ENCODE results near the gene ACTR2.
A peak's percentile ranks its signal among the peaks of the same experiment; 100 is the strongest.
"Not testable (repeated sequence)": the region's sequence is repeated elsewhere in the genome, so short reads cannot be mapped to it uniquely, and the experiment has no call there.

The ACTR2 gene

GRCh38 chr2:65227456-65228262, at the start of gene ACTR2:
Gene ACTR2, plus strand, starts transcription at chr2:65227831. Its CDS starts 79 bp downstream, at chr2:65227910.
- Histone ChIP-seq H3K36me3 (ENCODE audit: control insufficient read depth, insufficient read depth, low read length) (no peaks in the 10 kb centered on the region), H3K4me3 (ENCODE audit: low read length) (peak within 1 kb of the TSS; percentile 71), H3K27me3 (ENCODE audit: control insufficient read depth, insufficient read depth, low read length) (no peaks in the 10 kb centered on the region), H3K9me3 (ENCODE audit: control insufficient read depth, low read length) (no peaks in the 10 kb centered on the region), H3K9ac (ENCODE audit: low read length) (peak within 1 kb of the TSS; percentile 99), H3K4me1 (ENCODE audit: control insufficient read depth, insufficient read depth, low read length) (peaks cover 10% of the 10 kb centered on the region)

DNA sequence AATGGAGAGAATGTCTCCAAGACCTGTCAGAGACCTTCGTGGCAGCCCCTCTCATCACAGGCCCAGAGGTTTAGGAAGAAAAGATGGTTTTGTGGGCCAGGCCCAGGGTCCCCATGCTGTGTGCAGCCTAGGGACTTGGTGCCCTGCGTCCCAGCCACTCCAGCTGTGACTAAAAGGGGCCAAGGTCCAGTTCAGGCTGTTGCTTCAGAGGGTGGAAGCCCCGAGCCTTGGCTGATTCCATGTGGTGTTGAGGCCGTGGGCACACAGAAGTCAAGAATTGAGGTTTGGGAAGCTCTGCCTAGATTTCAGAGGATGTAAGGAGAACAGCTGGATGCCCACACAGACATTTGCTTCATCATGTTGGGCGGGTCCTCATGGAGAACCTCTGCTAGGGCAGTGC, 45.1 kb upstream of the ACTR2 start:
- Histone ChIP-seq H3K4me3 (ENCODE audit: low read length) (no peak overlapping the region), H3K9ac (ENCODE audit: low read length) (no peak overlapping the region), H3K4me1 (ENCODE audit: control insufficient read depth, insufficient read depth, low read length) (peaks cover 18% of the 10 kb centered on the region), H3K36me3 (ENCODE audit: control insufficient read depth, insufficient read depth, low read length) (no peaks in the 10 kb centered on the region), H3K9me3 (ENCODE audit: control insufficient read depth, low read length) (no peaks in the 10 kb centered on the region), H3K27me3 (ENCODE audit: control insufficient read depth, insufficient read depth, low read length) (no peaks in the 10 kb centered on the region)

DNA sequence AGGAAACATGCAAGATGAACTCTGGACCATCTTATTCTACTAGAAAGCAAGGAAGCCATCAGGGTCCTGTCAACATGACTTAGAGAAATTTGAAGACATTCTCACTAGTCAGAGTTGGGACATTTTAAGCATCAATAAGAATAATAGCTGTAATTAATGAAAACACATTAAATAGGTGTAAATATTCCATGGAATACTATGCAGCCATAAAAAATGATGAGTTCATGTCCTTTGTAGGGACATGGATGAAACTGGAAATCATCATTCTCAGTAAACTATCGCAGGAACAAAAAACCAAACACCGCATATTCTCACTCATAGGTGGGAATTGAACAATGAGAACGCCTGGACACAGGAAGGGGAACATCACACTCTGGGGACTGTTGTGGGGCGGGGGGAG, 44.2 kb upstream of the ACTR2 start:
- H3K9me3 ChIP-seq (ENCODE audit: control insufficient read depth, low read length); H3K27me3 ChIP-seq (ENCODE audit: control insufficient read depth, insufficient read depth, low read length); H3K36me3 ChIP-seq (ENCODE audit: control insufficient read depth, insufficient read depth, low read length); H3K4me1 ChIP-seq (ENCODE audit: control insufficient read depth, insufficient read depth, low read length); H3K4me3 ChIP-seq (ENCODE audit: low read length); H3K9ac ChIP-seq (ENCODE audit: low read length): not testable (repeated sequence)

- Histone ChIP-seq H3K27me3 (ENCODE audit: control insufficient read depth, insufficient read depth, low read length) (no peaks in the 10 kb centered on the region), H3K9me3 (ENCODE audit: control insufficient read depth, low read length) (no peaks in the 10 kb centered on the region), H3K4me1 (ENCODE audit: control insufficient read depth, insufficient read depth, low read length) (peaks cover 10% of the 10 kb centered on the region), H3K9ac (ENCODE audit: low read length) (no peak overlapping the region), H3K36me3 (ENCODE audit: control insufficient read depth, insufficient read depth, low read length) (no peaks in the 10 kb centered on the region), H3K4me3 (ENCODE audit: low read length) (no peak overlapping the region)
Observed at GRCh38 chr2:65185012-65185411, 42.6 kb upstream of the ACTR2 start.

GRCh38 chr2:65186093-65186868, 41.4 kb upstream of the ACTR2 start:
- Histone ChIP-seq H3K4me3 (ENCODE audit: low read length) (no peak overlapping the region), H3K4me1 (ENCODE audit: control insufficient read depth, insufficient read depth, low read length) (peaks cover 10% of the 10 kb centered on the region), H3K9ac (ENCODE audit: low read length) (no peak overlapping the region), H3K36me3 (ENCODE audit: control insufficient read depth, insufficient read depth, low read length) (no peaks in the 10 kb centered on the region), H3K27me3 (ENCODE audit: control insufficient read depth, insufficient read depth, low read length) (no peaks in the 10 kb centered on the region), H3K9me3 (ENCODE audit: control insufficient read depth, low read length) (no peaks in the 10 kb centered on the region)

DNA sequence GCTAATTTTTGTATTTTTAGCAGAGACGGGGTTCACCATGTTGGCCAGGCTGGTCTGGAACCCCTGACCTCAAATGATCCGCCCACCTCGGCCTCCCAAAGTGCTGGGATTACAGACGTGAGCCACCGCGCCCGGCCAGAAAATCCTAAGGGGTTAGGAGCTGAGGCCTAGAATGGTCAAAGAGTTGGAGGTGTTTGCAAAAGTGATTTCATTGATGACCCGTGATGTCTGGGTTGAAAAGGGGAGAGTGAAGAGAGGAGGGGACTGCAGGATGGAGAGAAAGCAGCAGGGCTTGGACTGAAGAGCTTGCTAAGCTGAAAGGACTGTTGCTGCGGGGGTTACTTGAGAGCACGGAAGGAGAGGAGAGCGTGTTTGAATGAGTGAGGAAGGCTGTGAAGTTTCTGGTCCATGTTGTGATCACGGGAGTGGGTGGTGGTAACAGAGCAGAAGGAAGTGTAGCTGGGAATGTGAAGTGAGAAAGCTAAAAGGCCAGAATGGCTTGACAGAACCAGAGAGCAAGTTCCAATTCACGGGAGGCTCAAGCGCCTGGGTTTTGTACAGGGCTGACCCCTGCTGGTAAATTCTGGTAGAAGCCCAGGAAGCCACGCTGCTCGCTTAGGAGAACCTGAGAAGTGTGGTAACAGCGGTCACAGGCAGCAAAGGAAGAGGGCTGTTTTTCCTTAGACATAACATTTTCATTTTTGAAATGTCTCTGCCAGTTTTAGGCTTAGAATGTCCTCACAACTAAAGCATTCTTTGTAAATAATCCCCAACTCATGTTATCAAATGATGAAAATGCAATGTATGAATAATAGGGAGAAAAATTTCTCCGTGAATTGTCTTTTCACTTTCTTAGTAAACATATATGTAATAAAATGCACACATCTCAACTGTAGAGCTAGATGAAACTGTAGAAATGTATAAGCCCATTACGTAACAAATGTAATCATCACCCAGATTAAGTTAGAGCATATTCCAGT, 40.5 kb upstream of the ACTR2 start:
- Histone ChIP-seq H3K9ac (ENCODE audit: low read length) (no peak overlapping the region), H3K4me1 (ENCODE audit: control insufficient read depth, insufficient read depth, low read length) (peaks cover 10% of the 10 kb centered on the region), H3K27me3 (ENCODE audit: control insufficient read depth, insufficient read depth, low read length) (no peaks in the 10 kb centered on the region), H3K9me3 (ENCODE audit: control insufficient read depth, low read length) (no peaks in the 10 kb centered on the region), H3K36me3 (ENCODE audit: control insufficient read depth, insufficient read depth, low read length) (no peaks in the 10 kb centered on the region), H3K4me3 (ENCODE audit: low read length) (no peak overlapping the region)

- H3K4me3 ChIP-seq (ENCODE audit: low read length), result no peak overlapping the region
- no peaks in the 10 kb centered on the region for H3K9me3 ChIP-seq (ENCODE audit: control insufficient read depth, low read length)
- H3K27me3 ChIP-seq (ENCODE audit: control insufficient read depth, insufficient read depth, low read length), result no peaks in the 10 kb centered on the region
- H3K9ac ChIP-seq (ENCODE audit: low read length), result no peak overlapping the region
- no peaks in the 10 kb centered on the region for H3K36me3 ChIP-seq (ENCODE audit: control insufficient read depth, insufficient read depth, low read length)
- no peaks in the 10 kb centered on the region for H3K4me1 ChIP-seq (ENCODE audit: control insufficient read depth, insufficient read depth, low read length)
Observed at GRCh38 chr2:65193446-65193845, 34.2 kb upstream of the ACTR2 start.

DNA sequence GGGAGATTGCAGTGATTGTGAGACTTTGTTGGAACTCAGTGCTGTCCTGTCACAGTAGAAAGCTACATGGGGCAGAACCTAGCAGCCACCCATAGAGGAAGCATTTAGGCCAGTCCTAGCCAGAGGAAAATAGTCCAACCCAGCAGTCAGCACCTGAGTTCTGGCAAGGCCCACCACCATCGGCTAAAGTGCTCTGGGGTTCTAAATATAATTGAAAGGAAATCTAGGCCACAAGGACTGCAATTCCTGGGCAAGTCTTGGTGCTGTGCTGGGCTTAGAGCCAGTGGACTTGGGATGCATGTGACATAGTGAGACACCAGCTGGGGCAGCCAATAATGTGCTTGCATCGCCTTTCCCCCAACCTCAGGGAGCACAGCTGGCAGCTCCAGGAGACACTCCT, 28.9 kb upstream of the ACTR2 start:
- Histone ChIP-seq H3K9me3 (ENCODE audit: control insufficient read depth, low read length) (no peaks in the 10 kb centered on the region), H3K36me3 (ENCODE audit: control insufficient read depth, insufficient read depth, low read length) (no peaks in the 10 kb centered on the region), H3K4me1 (ENCODE audit: control insufficient read depth, insufficient read depth, low read length) (no peaks in the 10 kb centered on the region), H3K4me3 (ENCODE audit: low read length) (no peak overlapping the region), H3K27me3 (ENCODE audit: control insufficient read depth, insufficient read depth, low read length) (no peaks in the 10 kb centered on the region), H3K9ac (ENCODE audit: low read length) (no peak overlapping the region)

GRCh38 chr2:65199166-65199565, 28.5 kb upstream of the ACTR2 start:
- no peak overlapping the region for H3K4me3 ChIP-seq (ENCODE audit: low read length)
- H3K4me1 ChIP-seq (ENCODE audit: control insufficient read depth, insufficient read depth, low read length), result no peaks in the 10 kb centered on the region
- no peaks in the 10 kb centered on the region for H3K36me3 ChIP-seq (ENCODE audit: control insufficient read depth, insufficient read depth, low read length)
- H3K9me3 ChIP-seq (ENCODE audit: control insufficient read depth, low read length), result no peaks in the 10 kb centered on the region
- H3K9ac ChIP-seq (ENCODE audit: low read length), result no peak overlapping the region
- H3K27me3 ChIP-seq (ENCODE audit: control insufficient read depth, insufficient read depth, low read length), result no peaks in the 10 kb centered on the region

DNA sequence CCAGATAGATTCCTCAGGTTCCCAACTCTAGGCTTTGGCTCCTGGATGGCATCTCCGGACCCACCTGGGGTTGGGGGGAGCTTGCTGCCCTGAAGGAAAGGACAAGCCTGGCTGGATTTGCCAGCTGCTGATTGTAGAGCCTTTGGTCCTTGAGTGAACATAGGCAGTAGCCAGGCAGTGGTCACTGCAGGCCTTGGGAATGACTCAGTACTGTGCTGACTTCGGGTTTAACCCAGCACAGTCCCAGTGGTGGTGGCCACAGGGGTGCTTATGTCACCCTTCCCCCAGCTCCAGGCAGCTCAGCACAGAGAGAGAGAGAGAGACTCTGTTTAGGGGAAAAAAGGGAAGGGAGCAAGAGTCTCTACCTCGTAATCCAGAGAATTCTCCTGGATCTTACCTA, 27.7 kb upstream of the ACTR2 start:
- H3K4me1 ChIP-seq (ENCODE audit: control insufficient read depth, insufficient read depth, low read length), result no peaks in the 10 kb centered on the region
- no peaks in the 10 kb centered on the region for H3K9me3 ChIP-seq (ENCODE audit: control insufficient read depth, low read length)
- H3K27me3 ChIP-seq (ENCODE audit: control insufficient read depth, insufficient read depth, low read length), result no peaks in the 10 kb centered on the region
- H3K9ac ChIP-seq (ENCODE audit: low read length), result no peak overlapping the region
- no peaks in the 10 kb centered on the region for H3K36me3 ChIP-seq (ENCODE audit: control insufficient read depth, insufficient read depth, low read length)
- H3K4me3 ChIP-seq (ENCODE audit: low read length), result no peak overlapping the region

DNA sequence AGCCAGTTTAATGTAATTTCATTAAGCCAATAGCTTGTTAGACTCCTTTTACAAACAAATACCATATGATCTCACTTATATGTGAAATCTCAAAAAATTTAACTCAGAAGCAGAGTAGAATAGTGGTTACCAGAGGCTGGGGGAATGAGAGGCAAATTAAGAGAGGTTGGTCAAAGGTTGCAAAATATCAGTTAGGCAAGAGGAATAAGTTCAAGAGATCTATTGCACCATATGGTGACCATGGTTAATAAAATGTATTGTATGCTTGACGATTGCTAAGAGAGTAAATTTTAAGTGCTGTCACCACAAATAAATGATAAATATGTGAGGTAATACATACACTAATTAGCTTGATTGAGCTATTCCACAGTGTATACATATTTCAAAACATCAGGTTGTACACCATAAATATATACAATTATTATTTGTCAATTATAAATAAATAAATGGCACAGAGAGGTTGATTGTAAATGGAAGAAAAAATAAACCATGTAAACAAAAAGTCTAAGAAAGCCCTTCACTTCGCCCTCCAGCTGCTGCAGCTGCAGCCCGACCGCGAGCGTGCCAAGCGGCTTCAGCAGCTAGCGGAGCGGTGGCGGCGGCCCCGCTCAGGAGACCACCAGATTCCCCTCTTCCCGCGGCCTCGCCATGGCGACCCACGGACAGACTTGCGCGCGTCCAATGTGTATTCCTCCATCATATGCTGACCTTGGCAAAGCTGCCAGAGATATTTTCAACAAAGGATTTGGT, 23.0 kb upstream of the ACTR2 start:
- no peaks in the 10 kb centered on the region for H3K27me3 ChIP-seq (ENCODE audit: control insufficient read depth, insufficient read depth, low read length)
- H3K36me3 ChIP-seq (ENCODE audit: control insufficient read depth, insufficient read depth, low read length), result no peaks in the 10 kb centered on the region
- H3K9ac ChIP-seq (ENCODE audit: low read length), result no peak overlapping the region
- H3K4me3 ChIP-seq (ENCODE audit: low read length), result no peak overlapping the region
- H3K9me3 ChIP-seq (ENCODE audit: control insufficient read depth, low read length), result no peaks in the 10 kb centered on the region
- no peaks in the 10 kb centered on the region for H3K4me1 ChIP-seq (ENCODE audit: control insufficient read depth, insufficient read depth, low read length)
